Activated naive CD4-positive, alpha-beta T cell treated with anti-CD3 and anti-CD28 coated beads, Interleukin-2, amount 10 ng/mL, durations not matched to agents 7 days and 5 days (primary cell): ENCODE measurements around the gene NELFCD.
"Not testable (repeated sequence)": the region's sequence is repeated elsewhere in the genome, so short reads cannot be mapped to it uniquely, and the experiment has no call there.

Source experiments
- CTCF ChIA-PET: fragments of 350-600 bp; sonication (Branson Sonifier 250); formaldehyde crosslinking; loops from one replicate; lab custom pipeline; 2021; ENCODE audit warnings: antibody characterized with exemption; lab: Charles Lee
- DNase-seq: peaks from one replicate; pipeline ENCODE4 v3.0.0-alpha.2; 2020
- H3K27ac Mint-ChIP-seq: one replicate; pipeline ENCODE4 v1.8.0; 2021; ENCODE audit warnings: mild to moderate bottlenecking, moderate library complexity, mixed read lengths
- H3K27me3 Mint-ChIP-seq: one replicate; pipeline ENCODE4 v1.8.0; 2021; ENCODE audit warnings: mild to moderate bottlenecking, mixed read lengths
- H3K36me3 Mint-ChIP-seq: one replicate; pipeline ENCODE4 v1.8.0; 2021; ENCODE audit warnings: mixed read lengths
- H3K4me1 Mint-ChIP-seq: one replicate; pipeline ENCODE4 v1.8.0; 2021; ENCODE audit warnings: mixed read lengths
- H3K4me3 Mint-ChIP-seq: one replicate; pipeline ENCODE4 v1.8.0; 2021; ENCODE audit warnings: mild to moderate bottlenecking, moderate library complexity, mixed read lengths
- H3K9me3 Mint-ChIP-seq: one replicate; pipeline ENCODE4 v1.8.0; 2021; ENCODE audit warnings: mixed read lengths

Gene NELFCD

DNA sequence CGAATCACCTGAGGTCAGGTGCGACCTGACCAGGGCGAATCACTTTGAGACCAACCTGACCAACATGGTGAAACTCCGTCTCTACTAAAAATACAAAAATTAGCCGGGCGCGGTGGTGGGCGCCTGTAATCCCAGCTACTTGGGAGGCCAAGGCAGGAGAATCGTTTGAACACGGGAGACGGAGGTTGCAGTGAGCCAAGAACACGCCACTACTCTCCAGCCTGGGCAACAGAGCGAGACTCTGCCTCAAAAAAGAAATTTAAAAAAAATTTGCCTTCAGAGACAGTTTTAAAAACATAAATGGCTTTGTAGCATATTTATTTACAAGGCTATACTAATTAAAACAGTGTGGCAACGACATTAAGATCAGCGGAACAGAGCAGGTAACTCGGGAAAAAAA lies 60.4 kb downstream of the NELFCD start:
- H3K27ac Mint-ChIP-seq, result peak overlapping the region; percentile 70
- not testable (repeated sequence) for H3K9me3 Mint-ChIP-seq, DNase-seq, H3K27me3 Mint-ChIP-seq
- peaks cover 31% of the 10 kb centered on the region for H3K36me3 Mint-ChIP-seq
- CTCF ChIA-PET, result interaction anchor here (0.9 kb wide), 1 partner anchor 58 kb away, joined by 3 read pairs; no protein-coding TSS in a partner anchor
- peak overlapping the region; percentile 88 for H3K4me3 Mint-ChIP-seq
- peaks cover 58% of the 10 kb centered on the region for H3K4me1 Mint-ChIP-seq

DNA sequence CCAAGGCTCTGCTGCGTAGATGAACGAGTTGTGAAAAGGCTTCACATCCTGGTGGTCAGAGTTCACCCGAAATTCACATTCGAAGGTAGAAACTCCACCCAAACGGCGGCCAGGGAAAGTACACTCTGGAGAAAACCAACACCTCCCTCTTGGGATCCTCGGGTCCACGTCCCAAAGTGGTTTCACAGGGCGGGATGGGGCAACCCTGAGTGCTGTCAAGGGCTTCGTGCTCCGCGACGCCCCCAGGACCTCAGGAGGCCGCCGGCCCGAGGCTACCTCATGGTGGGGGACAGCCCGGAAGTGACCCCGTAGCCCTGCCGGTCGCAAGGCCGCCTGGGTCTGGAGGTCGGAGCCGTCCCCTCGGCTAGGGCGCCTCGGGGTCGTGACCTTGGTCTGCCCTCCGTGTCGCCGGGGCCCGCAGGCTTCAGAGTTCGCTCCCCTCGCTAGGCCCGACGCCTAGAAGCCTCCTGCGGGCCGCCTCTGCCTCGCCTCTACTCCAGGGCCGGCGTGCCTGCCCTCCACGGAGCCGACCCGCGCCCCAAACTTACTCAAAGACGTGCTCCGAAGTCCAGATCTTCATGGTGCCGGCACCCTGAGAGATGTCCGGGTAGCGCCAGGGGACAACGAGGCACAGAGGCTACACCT lies 61.2 kb downstream of the NELFCD start, which contains the start of gene PRELID3B:
Gene PRELID3B, minus strand, starts transcription at position 636 of the 645 bp plus-strand sequence. Its CDS starts 56 bp downstream, at position 580.
- Mint-ChIP-seq H3K36me3 (peaks cover 23% of the 10 kb centered on the region), H3K4me1 (peaks cover 50% of the 10 kb centered on the region), H3K27ac (peak within 1 kb of the TSS; percentile 87), H3K9me3 (no peaks in the 10 kb centered on the region), H3K4me3 (peak within 1 kb of the TSS; percentile 88), H3K27me3 (no peaks in the 10 kb centered on the region)
- DNase-seq, result no peak
- CTCF ChIA-PET, result interaction anchor here (0.6 to 1.6 kb wide), 5 partner anchors 59 to 180 kb away, joined by 3 to 4 read pairs (median 3); no protein-coding TSS in a partner anchor

DNA sequence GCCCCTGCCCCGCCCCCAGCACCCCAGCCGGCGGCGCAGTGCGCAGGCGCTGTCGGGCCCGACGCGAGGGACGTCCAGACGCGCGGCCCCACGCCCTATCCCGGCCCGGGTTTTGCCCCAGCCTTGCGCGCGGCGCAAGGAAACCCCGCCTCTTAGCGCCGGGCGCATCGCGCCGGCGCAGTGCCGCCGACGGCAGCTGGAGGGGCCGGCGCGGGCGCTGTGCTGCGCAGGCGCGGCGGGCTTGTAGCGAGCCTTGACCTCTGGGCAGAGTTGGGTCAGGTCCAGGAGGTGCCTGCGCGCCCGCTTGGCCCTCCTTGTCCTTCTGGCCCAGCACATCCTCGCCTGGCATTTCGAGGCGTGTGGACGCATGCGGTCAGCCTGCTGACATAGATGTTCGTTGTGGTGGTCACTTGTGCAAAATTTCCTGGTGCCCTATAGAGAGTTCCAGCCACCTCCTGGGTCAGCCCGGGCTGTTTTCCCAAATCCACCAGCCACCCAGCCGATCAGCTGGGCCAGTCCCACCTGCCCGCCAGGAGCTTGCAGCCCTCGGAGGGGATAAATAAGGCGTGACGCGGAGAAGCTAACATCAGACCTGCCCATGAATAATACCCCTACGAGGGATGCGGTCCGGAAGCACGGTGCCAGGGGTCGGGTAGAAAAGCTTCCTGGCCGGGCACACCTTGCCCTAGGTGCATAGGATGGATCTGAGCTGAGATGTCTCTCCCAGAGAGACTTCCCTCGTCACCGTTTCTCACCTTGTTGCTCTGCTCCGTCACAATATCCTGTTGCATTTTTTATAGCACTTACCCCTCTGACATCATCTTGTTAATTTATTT lies 62.0 kb downstream of the NELFCD start:
- peaks cover 48% of the 10 kb centered on the region for H3K4me1 Mint-ChIP-seq
- DNase-seq, result peak; percentile 94
- H3K36me3 Mint-ChIP-seq, result peaks cover 16% of the 10 kb centered on the region
- H3K27me3 Mint-ChIP-seq, result no peaks in the 10 kb centered on the region
- H3K27ac Mint-ChIP-seq, result peak overlapping the region; percentile 87
- CTCF ChIA-PET, result interaction anchor here (0.6 to 1.6 kb wide), 5 partner anchors 64 to 179 kb away, joined by 3 to 4 read pairs (median 3); no protein-coding TSS in a partner anchor
- no peaks in the 10 kb centered on the region for H3K9me3 Mint-ChIP-seq
- H3K4me3 Mint-ChIP-seq, result peak overlapping the region; percentile 88

DNA sequence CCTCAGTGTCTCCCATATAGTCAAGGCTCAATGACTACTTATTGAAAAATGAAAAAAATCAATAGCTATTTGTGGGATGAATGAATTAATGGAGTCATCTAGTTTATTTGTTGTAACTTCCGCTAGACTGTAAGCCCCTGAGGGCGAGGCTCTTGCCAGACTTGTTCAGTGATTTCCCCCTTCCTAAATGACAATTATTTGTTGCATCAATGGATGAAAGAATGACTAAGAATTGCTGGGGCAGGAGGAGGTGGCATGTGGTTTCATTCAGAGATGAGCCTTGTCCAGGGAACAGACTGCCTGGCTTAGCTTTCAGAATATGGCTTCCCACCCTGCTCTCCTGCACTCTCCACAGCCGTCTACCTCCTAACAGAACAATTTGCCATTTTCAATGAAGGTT lies 62.6 kb downstream of the NELFCD start:
- CTCF ChIA-PET, result interaction anchor here (1.0 to 1.3 kb wide), 2 partner anchors 165 to 178 kb away, joined by 3 read pairs; no protein-coding TSS in a partner anchor
- Mint-ChIP-seq H3K4me1 (peaks cover 53% of the 10 kb centered on the region), H3K4me3 (peak overlapping the region; percentile 73), H3K27ac (peak overlapping the region; percentile 85), H3K27me3 (no peaks in the 10 kb centered on the region), H3K9me3 (no peaks in the 10 kb centered on the region), H3K36me3 (peaks cover 15% of the 10 kb centered on the region)
- no peak for DNase-seq

DNA sequence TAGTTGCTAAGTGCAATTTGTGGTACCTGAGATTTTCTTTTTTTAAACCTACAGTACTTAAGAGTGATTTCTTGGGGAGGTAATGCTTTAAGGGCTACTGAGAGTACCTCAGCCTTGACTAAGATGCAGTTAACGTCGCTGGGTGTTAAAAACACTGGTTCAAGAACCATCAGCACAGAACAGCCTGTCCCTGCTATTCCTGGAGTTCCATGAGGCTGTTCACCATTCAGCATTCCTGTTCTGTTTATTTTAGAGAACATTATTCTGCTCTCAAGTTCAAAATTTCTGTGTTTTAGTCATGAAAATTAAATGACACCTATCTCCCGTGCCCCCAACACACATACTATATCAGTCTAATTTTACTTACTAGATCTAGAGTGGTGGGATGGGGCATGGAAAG lies 63.2 kb downstream of the NELFCD start:
- no peaks in the 10 kb centered on the region for H3K9me3 Mint-ChIP-seq
- DNase-seq, result no peak
- no peaks in the 10 kb centered on the region for H3K27me3 Mint-ChIP-seq
- no peak overlapping the region for H3K27ac Mint-ChIP-seq
- H3K36me3 Mint-ChIP-seq, result peaks cover 15% of the 10 kb centered on the region
- no peak overlapping the region for H3K4me3 Mint-ChIP-seq
- H3K4me1 Mint-ChIP-seq, result peaks cover 48% of the 10 kb centered on the region
- CTCF ChIA-PET, result interaction anchor here (0.6 kb wide), 1 partner anchor 1806 kb away, joined by 4 read pairs; no protein-coding TSS in a partner anchor
